GM12864 (cell line): Measurements from ENCODE around the gene MLPH.

Source experiments
- DNase-seq: peaks from one replicate; pipeline ENCODE4 v3.0.0-alpha.2; 2011; ENCODE audit warnings: low read depth
- H3K4me3 ChIP-seq: 2 replicates; pipeline ENCODE4 v1.5.1; 2011; ENCODE audit warnings: mild to moderate bottlenecking, low read depth, low read length, control low read depth
- CTCF ChIP-seq: IDR thresholded peaks from 2 replicates; pipeline ENCODE4 v1.5.1; 2011; ENCODE audit warnings: low read depth, mild to moderate bottlenecking, moderate library complexity, low read length, control low read depth, inconsistent platforms; ENCODE audit errors: missing control alignments

MLPH gene

GRCh38 chr2:237546040-237546875 is 59.2 kb downstream of the MLPH start:
- DNase-seq: no peak
- no peak overlapping the region for H3K4me3 ChIP-seq
- no peak for TF ChIP-seq CTCF

- DNase-seq: no peak
- no peak for TF ChIP-seq CTCF
- no peak overlapping the region for H3K4me3 ChIP-seq
These were observed 59.9 kb downstream of the MLPH start for GRCh38 chr2:237546876-237547395.

- no peak overlapping the region for H3K4me3 ChIP-seq
- no peak for TF ChIP-seq CTCF
These were observed 60.9 kb downstream of the MLPH start for GRCh38 chr2:237547841-237548416.

GRCh38 chr2:237549216-237549615 is 62.2 kb downstream of the MLPH start:
- H3K4me3 ChIP-seq: no peak overlapping the region
- no peak for DNase-seq
- no peak for TF ChIP-seq CTCF

More at GRCh38 chr2:237547841-237548416, 60.9 kb downstream of the MLPH start:
- no peak for DNase-seq

- H3K4me3 ChIP-seq: no peak overlapping the region
- DNase-seq: no peak
- TF ChIP-seq CTCF: no peak
These were observed 62.8 kb downstream of the MLPH start for GRCh38 chr2:237549643-237550415.

- H3K4me3 ChIP-seq: no peak overlapping the region
- no peak for DNase-seq
- TF ChIP-seq CTCF: no peak
These were observed 64.1 kb downstream of the MLPH start for GRCh38 chr2:237551071-237551574.
